ENCODE data around the gene RNGTT.
"Not testable (repeated sequence)": the region's sequence is repeated elsewhere in the genome, so short reads cannot be mapped to it uniquely, and the experiment has no call there.

Gene RNGTT

DNA sequence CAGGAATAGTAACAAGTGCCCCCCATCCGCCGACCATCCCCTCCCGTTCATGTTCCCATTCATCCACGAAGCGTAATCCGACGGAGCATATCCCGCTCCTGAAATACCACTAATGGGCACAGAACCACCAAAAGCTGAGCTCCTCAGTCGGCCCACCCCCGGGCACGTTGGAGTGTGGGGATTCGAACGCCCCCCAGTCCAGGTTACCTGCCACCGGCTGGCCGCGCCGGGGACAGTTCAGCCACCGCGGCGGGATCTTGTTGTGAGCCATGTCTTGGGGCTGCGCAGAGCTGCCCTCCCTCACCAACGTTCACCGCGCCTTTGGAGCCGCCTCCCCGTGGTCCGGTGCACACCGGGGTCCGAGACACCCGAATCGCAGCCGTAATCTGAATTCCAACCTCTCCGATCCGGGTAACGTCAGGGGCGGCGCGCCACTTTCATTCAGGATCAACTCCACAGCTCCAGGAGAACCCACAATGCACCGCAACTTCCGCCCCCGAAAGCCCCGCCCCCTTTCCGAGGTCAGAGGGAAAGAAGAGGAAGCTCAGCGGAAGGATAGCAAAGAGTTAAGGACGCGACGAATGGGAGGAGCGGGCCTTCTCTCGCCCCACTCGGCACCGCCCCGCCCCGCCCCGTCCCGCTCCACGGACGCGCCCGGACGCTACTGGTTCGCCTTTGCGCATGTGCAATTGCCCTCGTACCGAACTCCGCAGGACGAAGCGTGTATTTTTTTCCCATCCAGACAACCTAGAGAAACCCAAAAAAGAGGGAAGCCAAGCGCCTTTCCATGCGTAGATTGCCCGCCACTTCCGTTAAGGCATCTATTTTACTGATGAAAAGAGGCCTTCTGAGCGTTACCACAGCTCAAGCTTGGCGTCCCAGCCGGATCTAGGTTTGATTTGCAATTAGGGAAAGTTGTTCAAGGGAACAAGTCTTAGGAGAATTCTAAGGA is at the start of gene RNGTT:
TSS of gene RNGTT (minus strand) at position 480 of the 952 bp plus-strand sequence. CDS start at position 271, 209 bp downstream.
- DNase-seq = peak; percentile 95

GRCh38 chr6:89011436-89011835 is 48.0 kb upstream of the RNGTT start:
- no peak for DNase-seq

- no peak for DNase-seq
Observed at GRCh38 chr6:89010825-89011224, 47.4 kb upstream of the RNGTT start.

- DNase-seq = no peak
Observed at GRCh38 chr6:89009624-89010059, 46.2 kb upstream of the RNGTT start.

DNA sequence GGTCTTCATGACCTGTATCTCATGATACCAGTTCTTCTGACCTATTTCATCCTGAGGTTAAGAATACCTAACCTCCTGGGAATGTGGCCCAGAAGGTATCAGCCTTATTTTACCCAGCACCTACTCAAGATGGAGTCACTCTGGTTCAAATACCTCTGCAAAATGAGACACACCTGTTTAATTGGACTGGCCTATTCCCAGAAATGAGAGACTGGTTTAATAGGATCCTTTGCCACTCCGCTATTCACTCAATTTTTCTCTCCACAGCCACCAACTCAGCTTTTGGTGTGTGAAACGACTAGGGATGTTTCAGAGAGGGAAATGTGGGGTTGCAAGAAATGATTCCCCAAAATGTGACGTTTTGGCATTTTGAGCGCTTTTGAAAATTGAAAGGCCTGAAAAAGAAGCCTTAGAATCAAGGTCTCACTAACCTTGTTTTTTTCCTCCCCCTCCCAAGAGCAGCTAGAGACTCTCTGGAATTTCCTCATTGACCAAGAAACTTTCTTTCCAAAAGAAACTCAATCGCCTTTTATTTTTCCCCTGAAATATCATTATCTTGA is 45.5 kb upstream of the RNGTT start:
- no peak for DNase-seq

DNA sequence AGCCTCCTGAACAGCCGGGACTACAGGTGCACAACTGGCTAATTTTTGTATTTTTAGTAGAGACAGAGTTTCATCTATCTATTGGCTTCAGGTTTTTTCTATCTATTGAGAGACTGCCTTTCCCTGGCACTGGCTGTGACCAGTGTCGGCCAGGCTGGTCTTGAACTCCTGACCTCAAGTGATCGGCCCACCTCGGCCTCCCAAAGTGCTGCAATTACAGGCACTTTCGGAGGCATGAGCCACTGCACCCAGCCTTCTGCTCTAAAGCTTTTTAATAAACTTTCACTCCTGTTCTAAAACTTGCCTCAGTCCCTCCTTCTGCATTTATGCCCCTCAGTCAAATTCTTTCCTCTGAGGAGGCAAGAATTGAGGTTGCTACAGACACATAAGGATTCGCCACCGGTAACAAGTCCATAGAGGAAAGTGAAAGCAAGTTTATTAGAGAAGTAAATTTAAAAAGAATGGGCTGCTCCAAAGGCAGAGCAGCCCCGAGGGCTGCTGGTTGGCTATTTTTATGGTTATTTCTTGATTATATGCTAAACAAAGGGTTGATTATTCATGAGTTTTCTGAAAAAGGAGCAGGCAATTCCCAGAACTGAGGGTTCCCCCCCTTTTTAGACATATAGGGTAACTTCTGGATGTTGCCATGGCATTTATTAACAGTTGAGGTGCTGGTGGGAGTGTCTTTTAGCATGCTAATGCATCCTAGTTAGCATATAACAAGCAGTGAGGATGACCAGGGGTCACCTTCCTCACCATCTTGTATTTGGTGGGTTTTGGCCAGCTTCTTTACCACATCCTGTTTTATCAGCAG is 44.8 kb upstream of the RNGTT start:
- no peak for DNase-seq

- no peak for DNase-seq
Observed at GRCh38 chr6:89007209-89008000, 44.0 kb upstream of the RNGTT start.

- DNase-seq = no peak
Observed at GRCh38 chr6:89002523-89002922, 39.1 kb upstream of the RNGTT start.

DNA sequence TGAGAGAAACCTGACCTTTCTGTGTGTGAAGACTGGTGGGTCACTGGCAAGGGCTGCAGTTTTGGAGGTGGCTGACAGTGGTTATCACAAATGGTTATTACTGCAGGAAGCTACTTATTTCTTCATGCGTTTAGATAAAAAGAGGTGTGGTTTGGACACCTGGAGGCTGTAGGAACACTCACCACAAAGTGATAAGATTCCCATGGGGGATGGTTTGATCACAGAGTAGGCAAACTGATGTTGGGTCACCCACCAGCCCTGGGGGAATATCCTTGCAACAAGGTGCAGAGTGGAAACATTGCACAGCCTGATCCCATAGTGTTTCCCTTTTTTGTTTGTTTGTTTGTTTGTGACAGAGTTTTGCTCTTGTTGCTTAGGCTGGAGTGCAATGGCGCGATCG is 33.9 kb upstream of the RNGTT start:
- no peak for DNase-seq

GRCh38 chr6:88992741-88993552 is 29.5 kb upstream of the RNGTT start:
- DNase-seq = no peak

DNA sequence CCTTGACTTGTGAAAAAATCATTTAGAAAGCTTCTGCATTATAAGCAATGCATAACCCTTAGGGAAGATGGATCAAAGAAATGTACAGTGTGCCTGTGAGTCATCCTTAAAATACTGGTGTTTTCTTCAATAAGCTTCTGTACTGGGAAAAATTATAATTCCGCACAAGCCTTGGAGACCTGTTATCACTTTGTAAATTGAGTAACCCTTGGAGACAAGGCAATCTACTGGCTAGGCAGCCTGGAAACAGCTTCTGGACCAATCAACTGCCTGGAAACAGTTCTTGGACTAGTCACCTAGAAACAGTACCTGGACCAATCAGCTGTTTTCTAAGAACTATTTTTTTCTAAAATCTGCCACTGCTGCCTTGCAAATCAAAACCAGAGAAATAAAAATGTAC is 25.8 kb upstream of the RNGTT start:
- no peak for DNase-seq

GRCh38 chr6:88987922-88988321 is 24.5 kb upstream of the RNGTT start:
- no peak for DNase-seq

GRCh38 chr6:88985901-88986300 is 22.5 kb upstream of the RNGTT start:
- DNase-seq = no peak

GRCh38 chr6:88984606-88985005 is 21.2 kb upstream of the RNGTT start:
- DNase-seq = no peak

DNA sequence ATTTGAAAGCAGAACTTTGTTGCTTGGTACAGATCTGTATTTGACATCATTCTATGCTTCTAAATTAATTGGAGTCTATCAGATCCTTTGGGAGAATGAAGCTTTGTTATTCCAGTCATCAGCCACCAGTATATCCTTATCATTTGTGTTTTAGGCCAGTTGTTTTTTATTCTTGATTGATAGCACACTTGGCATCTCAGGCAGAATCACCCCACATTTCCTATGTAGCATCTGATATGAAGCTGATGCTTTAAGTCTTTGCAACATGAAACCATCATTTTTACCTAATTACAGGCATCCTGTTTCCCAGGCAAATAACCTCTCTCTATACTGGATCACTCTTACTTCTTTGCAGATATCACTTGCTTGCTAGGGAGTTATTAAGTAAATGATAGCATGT is 20.7 kb upstream of the RNGTT start:
- no peak for DNase-seq

- no peak for DNase-seq
Observed at GRCh38 chr6:88983532-88983931, 20.1 kb upstream of the RNGTT start.

- not testable (repeated sequence) for DNase-seq
Observed at GRCh38 chr6:88983129-88983528, 19.7 kb upstream of the RNGTT start.

DNA sequence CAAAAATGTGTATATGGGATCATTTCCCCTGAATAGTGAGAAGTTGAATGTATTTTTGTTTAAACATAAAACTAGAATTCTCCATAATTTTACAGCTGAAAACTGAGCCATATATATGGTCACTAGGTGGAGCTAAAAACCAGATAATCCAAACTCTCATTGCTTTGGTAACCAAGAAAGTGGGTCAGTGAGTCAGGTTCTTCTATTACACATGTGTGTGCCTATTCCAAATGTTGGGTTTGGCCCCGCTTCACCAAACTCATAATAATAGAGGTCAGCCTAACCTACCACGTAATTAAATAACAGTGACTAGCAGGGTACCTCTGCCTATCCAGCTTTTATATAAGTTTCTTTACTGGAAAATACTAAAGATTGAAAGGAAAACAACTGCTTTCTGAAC is 19.3 kb upstream of the RNGTT start:
- DNase-seq = peak; percentile 54

- DNase-seq = no peak
Observed at GRCh38 chr6:88975369-88975768, 12.0 kb upstream of the RNGTT start.

DNA sequence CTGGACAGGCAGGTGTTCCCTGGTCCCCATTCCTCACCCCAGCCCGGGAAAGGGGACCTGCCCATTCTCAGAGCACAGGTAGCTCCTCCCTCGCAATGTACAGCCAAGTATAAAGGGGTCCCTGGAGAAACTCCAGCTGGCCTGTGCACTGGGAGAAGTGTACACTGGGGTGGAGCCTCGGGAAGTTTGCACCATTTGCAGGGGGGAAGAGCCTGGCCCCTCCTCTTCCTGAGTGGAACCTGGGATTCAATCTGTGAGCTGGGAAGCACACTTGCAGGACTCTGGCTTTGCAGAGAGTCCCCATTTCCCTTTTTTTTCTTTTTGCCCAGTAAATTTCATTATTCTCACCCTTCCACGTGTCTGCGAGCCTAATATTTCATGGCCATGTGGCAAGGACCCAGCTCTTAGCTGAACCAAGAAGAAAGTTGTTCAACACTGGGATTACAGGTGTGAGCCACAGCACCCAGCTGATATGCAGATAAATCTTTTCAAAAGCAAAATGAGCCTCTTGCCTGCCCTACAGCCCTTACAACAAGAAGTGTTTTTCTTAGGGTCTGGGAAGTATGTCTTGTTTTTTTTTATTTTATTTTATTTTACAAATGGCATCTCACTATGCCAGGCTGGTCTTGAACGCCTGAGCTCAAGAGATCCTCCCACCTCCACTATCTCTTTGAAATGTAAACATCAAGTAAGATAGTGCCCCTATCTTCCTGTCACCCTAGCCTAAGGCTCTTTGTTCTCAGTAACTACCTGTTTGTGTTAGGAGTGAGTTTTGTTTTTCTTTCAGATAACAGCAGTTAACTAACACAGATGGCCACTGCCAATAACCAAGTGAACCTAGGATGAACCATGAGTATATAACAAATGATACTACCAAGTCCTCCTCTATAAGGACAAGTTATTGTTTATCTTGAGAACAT is 9.3 kb upstream of the RNGTT start:
- no peak for DNase-seq

GRCh38 chr6:88970301-88970700 is 6.9 kb upstream of the RNGTT start:
- DNase-seq = no peak
